ENCODE data around the gene TBKBP1.

The TBKBP1 gene

GRCh38 chr17:47715669-47716325 is 21.8 kb downstream of the TBKBP1 start:
- DNase-seq (ENCODE audit: low spot score) = no peak

- DNase-seq (ENCODE audit: low spot score) = no peak
Measured at GRCh38 chr17:47716375-47716774, 22.4 kb downstream of the TBKBP1 start.

- no peak for DNase-seq (ENCODE audit: low spot score)
Measured at GRCh38 chr17:47717261-47717697, 23.3 kb downstream of the TBKBP1 start.

- no peak for DNase-seq (ENCODE audit: low spot score)
Measured at GRCh38 chr17:47717979-47718621, 24.1 kb downstream of the TBKBP1 start.

- DNase-seq (ENCODE audit: low spot score) = no peak
Measured at GRCh38 chr17:47718634-47719405, 24.9 kb downstream of the TBKBP1 start.

GRCh38 chr17:47719411-47720152 is 25.6 kb downstream of the TBKBP1 start:
- no peak for DNase-seq (ENCODE audit: low spot score)

GRCh38 chr17:47720196-47720595 is 26.2 kb downstream of the TBKBP1 start:
- DNase-seq (ENCODE audit: low spot score) = no peak

- no peak for DNase-seq (ENCODE audit: low spot score)
Measured at GRCh38 chr17:47720754-47721533, 27.0 kb downstream of the TBKBP1 start.

GRCh38 chr17:47721725-47722124 is 27.8 kb downstream of the TBKBP1 start:
- DNase-seq (ENCODE audit: low spot score) = no peak

GRCh38 chr17:47724705-47725104 is 30.7 kb downstream of the TBKBP1 start:
- no peak for DNase-seq (ENCODE audit: low spot score)

- DNase-seq (ENCODE audit: low spot score) = no peak
Measured at GRCh38 chr17:47725446-47726111, 31.6 kb downstream of the TBKBP1 start.

GRCh38 chr17:47726796-47727703 is 33.1 kb downstream of the TBKBP1 start:
- no peak for DNase-seq (ENCODE audit: low spot score)

- no peak for DNase-seq (ENCODE audit: low spot score)
Measured at GRCh38 chr17:47727704-47728036, 33.7 kb downstream of the TBKBP1 start.

- no peak for DNase-seq (ENCODE audit: low spot score)
Measured at GRCh38 chr17:47728214-47728877, 34.4 kb downstream of the TBKBP1 start.

GRCh38 chr17:47729476-47729875 is 35.5 kb downstream of the TBKBP1 start:
- DNase-seq (ENCODE audit: low spot score) = no peak

- DNase-seq (ENCODE audit: low spot score) = no peak
Measured at GRCh38 chr17:47730681-47731080, 36.7 kb downstream of the TBKBP1 start.

GRCh38 chr17:47731396-47731795 is 37.4 kb downstream of the TBKBP1 start:
- DNase-seq (ENCODE audit: low spot score) = no peak

GRCh38 chr17:47732399-47733046 is 38.6 kb downstream of the TBKBP1 start:
- DNase-seq (ENCODE audit: low spot score) = no peak

All from germinal center (tissue), 1 donor.